Endothelial cell (in vitro differentiated cells): ENCODE data around the gene WDR48. TPM values are rescaled to one million over a fixed set of nuclear protein-coding genes. Genes with fewer than 3 reads are reported as not detected.

Experiments
- DNase-seq: peaks from one replicate; pipeline ENCODE4 v3.0.0; 2021; ENCODE audit warnings: low spot score
- H3K27ac Mint-ChIP-seq: one replicate; pipeline ENCODE4 v1.8.0; 2021; ENCODE audit warnings: mixed read lengths, inconsistent platforms; ENCODE audit not compliant: unreplicated experiment
- H3K27me3 Mint-ChIP-seq: one replicate; pipeline ENCODE4 v1.8.0; 2021; ENCODE audit warnings: mild to moderate bottlenecking, moderate library complexity, mixed read lengths, inconsistent platforms; ENCODE audit not compliant: unreplicated experiment
- H3K36me3 Mint-ChIP-seq: one replicate; pipeline ENCODE4 v1.8.0; 2021; ENCODE audit warnings: mild to moderate bottlenecking, low read depth, mixed read lengths, inconsistent platforms; ENCODE audit not compliant: unreplicated experiment
- H3K4me1 Mint-ChIP-seq: one replicate; pipeline ENCODE4 v1.8.0; 2021; ENCODE audit warnings: mild to moderate bottlenecking, mixed read lengths, inconsistent platforms; ENCODE audit not compliant: unreplicated experiment
- H3K4me3 Mint-ChIP-seq: one replicate; pipeline ENCODE4 v1.8.0; 2021; ENCODE audit warnings: mild to moderate bottlenecking, mixed read lengths, inconsistent platforms; ENCODE audit not compliant: unreplicated experiment
- H3K9me3 Mint-ChIP-seq: one replicate; pipeline ENCODE4 v1.8.0; 2021; ENCODE audit warnings: mixed read lengths, inconsistent platforms; ENCODE audit not compliant: unreplicated experiment
- CTCF ChIP-seq: fragments of 200-600 bp; sonication (generic); IDR thresholded peaks from one replicate; pipeline ENCODE4 v1.5.0; 2021; ENCODE audit warnings: antibody characterized with exemption; ENCODE audit not compliant: unreplicated experiment
- microRNA-seq: library from miRNA; unstranded; fragments of <30 nt; microRNA quantifications from one replicate; pipeline ENCODE4, GENCODE V29; 2020; ENCODE audit not compliant: unreplicated experiment
- total RNA-seq: library from RNA; stranded (reverse); fragmentation: NEBNext Ultra II Directional; extraction: Animal tissue kit (Norgen Biotek cat#: 25700); gene quantifications from one replicate; pipeline ENCODE4 v1.2.1, GENCODE V29; 2021; ENCODE audit not compliant: unreplicated experiment

Gene WDR48
- total RNA-seq, 1 donor from 2014 or later, result 33.4 TPM

DNA sequence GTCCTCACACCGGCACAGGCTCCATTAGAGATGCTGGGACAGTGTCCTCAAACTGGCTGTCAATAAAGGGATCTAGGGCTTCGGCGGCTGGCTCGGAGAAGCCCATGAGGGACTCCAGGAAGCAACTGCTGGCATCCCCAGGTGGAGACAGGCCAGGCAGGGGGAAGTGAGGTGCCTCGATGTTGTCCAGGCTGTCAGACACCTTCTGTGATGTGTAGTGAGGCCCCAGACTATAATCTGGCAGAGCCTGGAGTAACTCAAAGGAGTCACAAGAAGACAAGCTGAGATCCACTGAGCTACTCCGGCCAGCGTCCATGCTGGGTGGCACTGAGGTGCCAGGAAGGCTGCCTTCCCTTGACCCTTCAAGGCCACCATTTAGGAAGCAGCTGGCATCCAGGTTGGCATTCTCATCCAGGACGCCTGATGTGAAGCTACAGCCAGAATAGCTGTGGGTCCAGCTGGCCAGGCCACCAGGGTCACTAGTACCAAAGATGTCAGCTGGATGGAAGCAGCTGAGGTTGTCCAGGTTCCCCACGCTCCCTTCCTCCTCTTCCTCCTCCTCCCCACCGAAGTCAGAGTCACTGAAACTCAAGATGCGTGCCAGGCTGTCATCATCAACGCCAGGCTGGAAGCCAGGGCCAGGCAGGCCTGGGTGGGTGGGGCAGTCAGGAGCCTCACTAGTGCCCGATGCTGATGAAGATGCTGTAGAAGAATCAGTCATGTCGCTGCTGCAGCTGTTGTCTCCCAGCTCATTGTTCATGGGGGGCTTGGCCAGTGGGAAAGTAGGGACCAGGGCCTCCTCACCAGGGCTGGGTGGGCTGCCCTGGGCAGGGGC, 91.5 kb downstream of the WDR48 start:
- Mint-ChIP-seq H3K27ac (peak overlapping the region; percentile 58), H3K36me3 (peaks cover 42% of the 10 kb centered on the region), H3K4me3 (no peak overlapping the region), H3K4me1 (peaks cover 58% of the 10 kb centered on the region), H3K27me3 (peaks cover 18% of the 10 kb centered on the region), H3K9me3 (no peaks in the 10 kb centered on the region)
- DNase-seq, result no peak
- TF ChIP-seq CTCF, result no peak

DNA sequence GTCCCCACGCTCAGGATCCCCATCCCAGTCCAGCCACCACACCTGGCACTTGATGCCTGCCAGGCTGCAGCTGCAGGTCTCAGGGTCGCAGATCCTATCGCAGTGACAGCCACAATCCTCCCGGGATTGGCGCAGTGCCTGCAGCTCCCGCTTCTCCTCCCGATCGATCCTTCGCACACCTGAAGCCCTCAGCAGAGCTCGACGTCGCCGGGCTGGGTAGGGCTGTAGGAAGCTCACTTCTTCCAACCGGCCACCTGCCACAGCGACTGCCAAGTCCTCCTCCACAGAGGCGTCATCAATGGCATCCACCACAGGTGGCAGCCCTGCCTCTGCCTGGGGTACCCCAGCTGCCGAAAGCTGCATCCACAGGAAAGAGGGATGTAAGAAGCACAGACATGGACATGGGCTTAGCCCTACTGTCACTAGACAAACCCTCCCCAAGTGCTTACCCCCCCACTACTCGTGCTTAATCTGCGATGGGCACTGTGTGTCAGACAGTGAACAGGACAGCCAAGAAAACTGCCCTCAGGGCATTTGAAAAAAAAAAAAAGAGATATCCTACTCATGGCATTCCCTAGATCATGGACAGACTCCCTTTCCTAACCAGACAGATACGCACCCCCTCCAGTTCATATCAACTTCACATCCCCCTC, 92.4 kb downstream of the WDR48 start:
- no peaks in the 10 kb centered on the region for H3K9me3 Mint-ChIP-seq
- DNase-seq, result no peak
- H3K27me3 Mint-ChIP-seq, result peaks cover 19% of the 10 kb centered on the region
- no peak for TF ChIP-seq CTCF
- peak overlapping the region; percentile 72 for H3K27ac Mint-ChIP-seq
- H3K36me3 Mint-ChIP-seq, result peaks cover 45% of the 10 kb centered on the region
- peak overlapping the region; percentile 71 for H3K4me3 Mint-ChIP-seq
- peaks cover 65% of the 10 kb centered on the region for H3K4me1 Mint-ChIP-seq

- peaks cover 71% of the 10 kb centered on the region for H3K4me1 Mint-ChIP-seq
- H3K4me3 Mint-ChIP-seq, result peak overlapping the region; percentile 71
- no peak for DNase-seq
- H3K27ac Mint-ChIP-seq, result peak overlapping the region; percentile 72
- peaks cover 50% of the 10 kb centered on the region for H3K36me3 Mint-ChIP-seq
- no peaks in the 10 kb centered on the region for H3K9me3 Mint-ChIP-seq
- peaks cover 22% of the 10 kb centered on the region for H3K27me3 Mint-ChIP-seq
- no peak for TF ChIP-seq CTCF
Measured at GRCh38 chr3:39144748-39145380, 93.0 kb downstream of the WDR48 start.

- Mint-ChIP-seq H3K36me3 (peaks cover 45% of the 10 kb centered on the region), H3K27ac (peak overlapping the region; percentile 2), H3K27me3 (peaks cover 20% of the 10 kb centered on the region), H3K4me3 (peak overlapping the region; percentile 79), H3K9me3 (no peaks in the 10 kb centered on the region), H3K4me1 (peaks cover 78% of the 10 kb centered on the region)
- no peak for DNase-seq
- TF ChIP-seq CTCF, result no peak
Measured at GRCh38 chr3:39146083-39146501, 94.3 kb downstream of the WDR48 start.

Small RNA genes within 50 kb of the gene (microRNA-seq; reads per million reads assigned to microRNA genes)
- 6.2 reads per million, percentile 52 among the genes with 10 or more reads in this experiment for gene MIR6822

Other genes with a start within 250 kb of the WDR48 start
- gene SCN10A, start 235.8 kb upstream of the WDR48 start, total RNA-seq, result not detected
- gene SCN11A, start 72 bp upstream of the WDR48 start, total RNA-seq, result 0.69 TPM
- gene GORASP1, start 55.6 kb downstream of the WDR48 start, total RNA-seq, result 130 TPM
- gene TTC21A, start 55.7 kb downstream of the WDR48 start, total RNA-seq, result 41.7 TPM
- gene CSRNP1, start 101.6 kb downstream of the WDR48 start, total RNA-seq, result 20.8 TPM
- 0.21 TPM for gene XIRP1, start 140.6 kb downstream of the WDR48 start, total RNA-seq
- gene CX3CR1, start 228.0 kb downstream of the WDR48 start, total RNA-seq, result 4.2 TPM